C4-2B (cell line): ENCODE measurements around the gene GGACT.

ENCODE experiments used
- H3K27ac ChIP-seq: fragments of 450-650 bp; 2 replicates; pipeline ENCODE4 v1.5.1; 2017
- CTCF ChIP-seq: fragments of 450-650 bp; conservative IDR thresholded peaks from 2 replicates; pipeline ENCODE4 v1.5.1; 2017; ENCODE audit warnings: mild to moderate bottlenecking
- ZFX ChIP-seq: fragments of 450-650 bp; IDR thresholded peaks from 2 replicates; pipeline ENCODE4 v1.6.1; 2017

Gene GGACT

DNA sequence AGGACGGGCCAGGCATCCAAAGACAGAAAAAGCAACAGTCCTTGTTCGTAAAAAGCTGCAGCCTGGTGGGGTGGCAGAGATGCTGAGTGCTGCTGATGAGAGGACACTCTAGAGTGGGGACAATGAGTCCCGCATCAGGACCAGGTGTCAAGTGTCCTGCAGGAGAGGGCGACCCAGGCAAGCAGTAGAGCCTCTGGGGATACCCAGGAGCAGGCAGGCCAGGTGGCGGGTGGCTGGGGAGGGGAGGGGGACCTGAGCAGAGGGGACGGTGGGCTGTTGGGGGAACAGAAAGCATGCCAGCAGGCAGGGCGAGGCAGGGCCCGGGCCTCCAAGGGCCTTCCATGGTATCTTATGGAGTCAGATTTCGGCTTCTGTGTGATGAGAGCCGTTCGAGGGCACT, 35.8 kb downstream of the GGACT start:
- H3K27ac ChIP-seq: no peak overlapping the region
- TF ChIP-seq CTCF (no peak), ZFX (no peak)

GRCh38 chr13:100549316-100549715, 39.3 kb downstream of the GGACT start:
- no peak overlapping the region for H3K27ac ChIP-seq
- TF ChIP-seq CTCF: no peak
- TF ChIP-seq ZFX: no peak

DNA sequence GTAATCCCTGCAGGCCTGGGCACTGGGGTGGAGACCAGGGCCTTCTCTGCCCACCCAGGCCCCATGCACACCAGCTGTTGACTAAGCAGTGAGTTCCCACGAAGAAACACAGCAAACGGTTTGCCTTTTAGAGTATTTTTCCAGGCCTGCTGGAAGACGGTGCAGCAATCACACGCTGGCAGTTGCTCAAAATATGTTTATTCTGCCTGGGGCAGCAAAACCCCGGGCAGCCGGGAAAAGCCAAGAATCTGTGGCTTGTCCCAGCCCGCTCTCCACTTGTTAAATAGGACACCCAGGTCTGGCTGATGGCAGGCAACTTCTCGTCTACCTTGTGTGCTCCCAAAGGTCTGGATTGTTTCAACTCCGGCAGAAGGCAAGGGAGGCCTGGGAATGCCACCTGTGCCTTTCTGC, 40.8 kb downstream of the GGACT start:
- TF ChIP-seq ZFX (peak; percentile 66), CTCF (no peak)
- H3K27ac ChIP-seq: peak overlapping the region; percentile 59

GRCh38 chr13:100546713-100547405, 41.7 kb downstream of the GGACT start:
- TF ChIP-seq CTCF (no peak), ZFX (no peak)
- H3K27ac ChIP-seq: peak overlapping the region; percentile 59; the same call in 1 of the 2 replicates

- H3K27ac ChIP-seq: peak overlapping the region; percentile 70
- no peak for TF ChIP-seq ZFX
- no peak for TF ChIP-seq CTCF
Observed at GRCh38 chr13:100545684-100546061, 42.9 kb downstream of the GGACT start.

DNA sequence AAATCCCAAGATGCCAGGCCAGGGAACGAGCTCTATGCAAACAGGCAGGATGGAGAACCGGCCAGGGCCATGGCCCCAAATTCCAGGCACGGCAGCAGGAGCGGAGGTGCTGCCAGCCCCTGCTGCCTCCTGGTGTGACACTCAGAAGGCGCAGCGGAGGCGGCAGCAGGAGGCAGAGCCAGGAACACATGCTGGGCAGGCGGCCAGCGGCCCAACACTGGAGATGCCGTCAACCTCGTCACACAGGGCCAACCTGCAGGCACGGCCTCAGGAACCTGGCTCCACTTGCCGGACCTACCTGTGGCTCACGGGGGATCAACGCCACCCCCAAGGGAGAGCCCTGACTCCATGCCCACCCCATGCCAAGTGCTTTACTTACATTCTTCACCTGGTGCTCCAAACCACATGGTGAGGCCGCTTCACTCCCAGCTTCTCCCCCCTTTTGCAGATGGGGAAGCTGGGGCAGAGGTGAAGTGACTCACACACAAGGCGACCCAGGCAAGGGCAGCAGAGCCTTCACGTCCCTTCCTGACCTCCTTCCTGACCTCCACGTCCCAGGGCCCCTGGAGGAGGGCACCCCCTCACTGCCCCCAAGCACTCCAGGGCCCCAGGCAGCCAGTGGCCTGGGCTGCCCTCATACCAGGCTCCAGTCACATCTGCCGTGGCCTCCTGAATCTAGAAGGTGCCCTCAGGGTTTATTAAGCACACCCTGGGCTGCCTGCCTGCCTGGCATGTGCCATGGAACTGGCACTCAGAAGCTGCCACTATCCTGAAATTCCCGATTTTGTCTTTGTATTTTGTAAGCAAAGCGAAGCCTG, 43.5 kb downstream of the GGACT start:
- H3K27ac ChIP-seq: peak overlapping the region; percentile 70
- TF ChIP-seq ZFX: 0 out of 2 replicates have a peak, but pooled peaks have one; percentile 20
- TF ChIP-seq CTCF: no peak; the same call in 1 of the 2 replicates

GRCh38 chr13:100543872-100544602, 44.6 kb downstream of the GGACT start:
- H3K27ac ChIP-seq: peak overlapping the region; percentile 70
- no peak for TF ChIP-seq CTCF
- no peak for TF ChIP-seq ZFX
